ENCODE results near the gene ZNF69. TPM values are rescaled to one million over a fixed set of nuclear protein-coding genes. Genes with fewer than 3 reads are reported as not detected.
"Not testable (repeated sequence)": the region's sequence is repeated elsewhere in the genome, so short reads cannot be mapped to it uniquely, and the experiment has no call there.

Gene ZNF69
- total RNA-seq, 1 experiment from 2014 or later, result 4.3 TPM

- Histone ChIP-seq H3K4me1 (ENCODE audit: insufficient read depth, low read length) (no peaks in the 10 kb centered on the region), H3K4me2 (ENCODE audit: low read length) (no peak overlapping the region), H3K9ac (ENCODE audit: low read length) (no peak overlapping the region), H4K20me1 (ENCODE audit: low read length) (no peaks in the 10 kb centered on the region), H3F3A (ENCODE audit: low read length, unreplicated experiment) (no peaks in the 10 kb centered on the region), H3K4me3 (ENCODE audit: low read length) (peak overlapping the region; percentile 16; the same call in 1 of the 2 replicates), H3K9me2 (replicated peaks; ENCODE audit: low read length) (no peaks in the 10 kb centered on the region), H3K79me2 (ENCODE audit: low read length) (no peaks in the 10 kb centered on the region), H3K9me3 (ENCODE audit: low read length) (peaks cover 31% of the 10 kb centered on the region), H3K36me3 (ENCODE audit: low read depth, low read length) (peaks cover 33% of the 10 kb centered on the region), H3K27me3 (ENCODE audit: low read length) (no peaks in the 10 kb centered on the region), H3K27ac (ENCODE audit: low read length) (no peak overlapping the region), H2AFZ (ENCODE audit: low read length) (no peak overlapping the region)
- intact Hi-C loops (cut with micrococcal nuclease), result no loop called here
- no TSS peak for BruUV-seq (replicated peaks)
- ChIA-PET POLR2A (ENCODE audit: unreplicated experiment) (no interaction called here), CTCF (no interaction called here)
- TF ChIP-seq EZH2phosphoT487 (IDR thresholded peaks at IDR 0.05; ENCODE audit: borderline replicate concordance, low read length) (no peak), EZH2 (IDR thresholded peaks at IDR 0.05; ENCODE audit: low read length, unreplicated experiment) (no peak), CTCF (conservative IDR thresholded peaks at IDR 0.05; ENCODE audit: low read depth, low read length) (no peak)
- ATAC-seq (no peak), DNase-seq (no peak)
These were observed 18.3 kb downstream of the ZNF69 start for GRCh38 chr19:11905928-11906327.

GRCh38 chr19:11911937-11912336 lies 24.4 kb downstream of the ZNF69 start:
- intact Hi-C loops (cut with micrococcal nuclease); CTCF ChIA-PET: not testable (repeated sequence)

GRCh38 chr19:11914417-11915051 lies 27.0 kb downstream of the ZNF69 start:
- BruUV-seq (replicated peaks); CTCF ChIA-PET; H3K79me2 ChIP-seq (ENCODE audit: low read length); H3K4me3 ChIP-seq (ENCODE audit: low read length); intact Hi-C loops (cut with micrococcal nuclease); POLR2A ChIA-PET (ENCODE audit: unreplicated experiment); H3F3A ChIP-seq (ENCODE audit: low read length, unreplicated experiment); H4K20me1 ChIP-seq (ENCODE audit: low read length); H3K27ac ChIP-seq (ENCODE audit: low read length); H3K4me2 ChIP-seq (ENCODE audit: low read length); H3K36me3 ChIP-seq (ENCODE audit: low read depth, low read length); H2AFZ ChIP-seq (ENCODE audit: low read length); H3K9me2 ChIP-seq (replicated peaks; ENCODE audit: low read length); H3K4me1 ChIP-seq (ENCODE audit: insufficient read depth, low read length); DNase-seq; H3K9ac ChIP-seq (ENCODE audit: low read length); H3K27me3 ChIP-seq (ENCODE audit: low read length): not testable (repeated sequence)
- peaks cover 24% of the 10 kb centered on the region for H3K9me3 ChIP-seq (ENCODE audit: low read length)
- ATAC-seq, result peak; percentile 40; the same call in 1 of the 2 replicates

More at GRCh38 chr19:11911937-11912336, 24.4 kb downstream of the ZNF69 start:
- H3K4me2 ChIP-seq (ENCODE audit: low read length); H2AFZ ChIP-seq (ENCODE audit: low read length); H3K27ac ChIP-seq (ENCODE audit: low read length); H3K36me3 ChIP-seq (ENCODE audit: low read depth, low read length); DNase-seq; H3K27me3 ChIP-seq (ENCODE audit: low read length); H3K79me2 ChIP-seq (ENCODE audit: low read length); H3K4me3 ChIP-seq (ENCODE audit: low read length); H3K9ac ChIP-seq (ENCODE audit: low read length); H3K9me2 ChIP-seq (replicated peaks; ENCODE audit: low read length); ATAC-seq; H3F3A ChIP-seq (ENCODE audit: low read length, unreplicated experiment); H4K20me1 ChIP-seq (ENCODE audit: low read length); BruUV-seq (replicated peaks); POLR2A ChIA-PET (ENCODE audit: unreplicated experiment); H3K4me1 ChIP-seq (ENCODE audit: insufficient read depth, low read length): not testable (repeated sequence)
- peaks cover 13% of the 10 kb centered on the region for H3K9me3 ChIP-seq (ENCODE audit: low read length)

Measured in PC-3 (cell line).